SKM-1 (cell line): ENCODE results near the gene SNRPA1.

Source experiments
- DNase-seq: peaks from one replicate; lab custom pipeline; 2025; ENCODE audit not compliant: unreplicated experiment; lab: John Stamatoyannopoulos, UW

The SNRPA1 gene

GRCh38 chr15:101320501-101321052 lies 25.5 kb upstream of the SNRPA1 start:
- peak; percentile 87 for DNase-seq

GRCh38 chr15:101318839-101319238 lies 23.8 kb upstream of the SNRPA1 start:
- no peak for DNase-seq

- DNase-seq: no peak
Observed at GRCh38 chr15:101318147-101318819, 23.2 kb upstream of the SNRPA1 start.

DNA sequence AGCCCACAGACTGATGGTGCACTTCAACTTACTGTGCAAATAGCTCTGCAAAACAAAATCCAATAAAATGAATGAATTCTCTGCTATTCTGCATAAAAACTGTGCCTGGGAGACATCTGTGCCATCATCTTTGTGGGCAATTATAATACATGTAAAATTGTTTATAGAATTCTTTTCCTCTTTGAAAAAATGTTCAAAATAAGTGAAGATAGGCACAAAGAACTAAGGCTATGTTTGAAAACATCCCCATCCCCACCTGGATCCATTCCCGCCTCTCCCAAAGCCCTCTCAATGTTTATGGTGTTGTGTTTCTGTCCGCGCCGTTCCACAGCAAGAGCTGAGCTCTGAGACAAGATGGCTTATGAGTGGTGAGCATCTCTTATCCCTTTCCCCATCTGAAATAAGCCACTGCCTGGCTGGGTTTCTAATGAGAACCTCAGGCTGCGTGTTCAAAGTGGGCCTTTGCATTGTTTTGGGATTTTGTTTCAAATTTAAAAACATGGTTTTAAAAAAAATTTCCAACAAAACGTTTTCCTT lies 22.4 kb upstream of the SNRPA1 start:
- no peak for DNase-seq

GRCh38 chr15:101316529-101316928 lies 21.5 kb upstream of the SNRPA1 start:
- DNase-seq: no peak

GRCh38 chr15:101315736-101316135 lies 20.7 kb upstream of the SNRPA1 start:
- no peak for DNase-seq

- no peak for DNase-seq
Observed at GRCh38 chr15:101314336-101315125, 19.5 kb upstream of the SNRPA1 start.

- DNase-seq: no peak
Observed at GRCh38 chr15:101313041-101313761, 18.2 kb upstream of the SNRPA1 start.

GRCh38 chr15:101310508-101310907 lies 15.5 kb upstream of the SNRPA1 start:
- DNase-seq: no peak

DNA sequence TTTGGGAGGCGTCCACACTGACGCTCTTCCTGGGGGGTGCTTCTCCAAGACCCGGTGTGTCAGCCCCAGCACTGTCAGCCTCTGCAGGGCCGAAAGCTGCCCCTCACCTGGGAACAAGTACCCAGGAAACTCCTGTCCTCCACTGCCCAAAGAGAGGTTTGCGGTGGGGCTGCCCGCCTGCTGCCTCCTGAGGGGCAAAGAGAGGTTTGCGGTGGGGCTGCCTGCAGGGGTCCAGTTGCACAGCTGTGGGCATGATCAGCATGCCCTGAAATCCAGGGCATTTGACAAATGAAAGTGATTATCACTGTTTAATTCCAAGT lies 15.1 kb upstream of the SNRPA1 start:
- DNase-seq: no peak

GRCh38 chr15:101309436-101310160 lies 14.6 kb upstream of the SNRPA1 start:
- no peak for DNase-seq

- no peak for DNase-seq
Observed at GRCh38 chr15:101308604-101309435, 13.8 kb upstream of the SNRPA1 start.

DNA sequence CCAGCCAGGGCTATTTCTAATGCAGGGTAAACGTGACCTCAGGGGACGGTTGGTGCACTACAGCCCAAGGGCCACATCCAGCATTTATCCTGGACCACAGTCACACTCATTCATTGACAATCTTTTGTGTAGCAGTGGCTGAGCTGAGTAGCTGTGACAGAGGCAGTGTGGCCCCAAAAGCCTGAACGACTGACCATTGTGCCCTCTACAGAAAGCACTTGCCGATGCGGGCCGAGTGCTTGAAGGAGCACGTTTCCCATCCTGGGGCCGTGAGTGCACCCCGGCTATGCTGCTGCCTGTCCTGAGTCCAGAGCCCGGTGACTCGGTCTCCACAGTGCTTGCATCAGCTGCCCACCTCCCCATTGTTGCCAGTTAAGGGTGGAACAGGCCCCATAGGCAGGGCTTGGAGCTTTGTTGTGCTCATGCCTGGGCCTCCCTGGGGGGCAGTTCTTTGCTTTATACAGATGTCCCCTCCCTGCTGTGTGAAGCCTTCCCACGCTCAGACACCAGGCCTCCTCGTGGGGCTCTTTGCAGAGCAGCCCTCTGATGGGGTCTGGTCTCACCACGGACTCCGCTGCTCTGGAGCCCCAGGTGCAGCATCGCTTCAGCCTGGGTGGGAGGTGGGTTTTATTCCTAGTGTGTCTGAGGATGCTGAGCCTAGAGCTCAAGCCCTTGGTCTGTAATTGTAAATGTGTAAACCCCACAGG lies 13.0 kb upstream of the SNRPA1 start:
- DNase-seq: no peak

DNA sequence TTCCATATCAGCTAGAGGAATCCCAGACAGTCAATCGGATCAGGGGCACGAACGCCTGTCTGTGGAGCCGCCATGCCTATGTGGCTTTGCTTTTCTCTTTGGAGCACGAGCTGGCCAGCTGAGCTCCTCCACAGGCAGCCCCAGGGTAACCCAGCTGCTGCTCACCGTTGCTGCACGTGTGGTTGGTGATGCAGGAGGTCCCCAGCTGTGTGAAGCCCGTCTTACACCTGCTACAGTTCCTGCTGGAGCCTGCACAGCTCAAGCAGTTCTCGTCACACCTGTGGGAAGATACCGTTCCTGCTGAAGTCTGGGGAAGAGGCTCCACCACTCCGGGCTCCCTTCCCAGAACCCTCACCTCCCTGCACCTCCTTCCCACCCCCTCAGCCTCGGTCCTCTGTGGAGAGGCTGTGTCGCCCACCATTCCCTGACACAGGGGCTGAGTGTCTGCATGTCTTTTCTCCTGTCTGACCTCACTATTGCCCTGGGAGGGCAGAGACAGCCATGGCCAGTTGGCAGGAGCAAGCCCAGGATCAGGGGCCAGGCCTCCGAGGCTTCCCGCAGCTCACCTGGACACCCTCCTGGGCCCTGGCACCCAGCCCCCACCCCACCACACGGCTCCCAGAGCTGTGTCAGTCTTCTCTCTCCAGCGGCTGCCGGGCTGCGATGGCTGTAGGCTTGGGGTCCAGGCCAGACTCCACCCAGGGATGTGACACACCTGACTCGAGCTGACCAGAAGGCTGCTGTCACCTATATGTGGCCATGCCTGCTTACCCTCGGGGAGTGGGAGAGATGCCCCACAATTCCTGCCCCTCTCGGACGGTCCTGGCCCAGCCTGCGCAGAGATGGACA lies 12.2 kb upstream of the SNRPA1 start:
- no peak for DNase-seq

DNA sequence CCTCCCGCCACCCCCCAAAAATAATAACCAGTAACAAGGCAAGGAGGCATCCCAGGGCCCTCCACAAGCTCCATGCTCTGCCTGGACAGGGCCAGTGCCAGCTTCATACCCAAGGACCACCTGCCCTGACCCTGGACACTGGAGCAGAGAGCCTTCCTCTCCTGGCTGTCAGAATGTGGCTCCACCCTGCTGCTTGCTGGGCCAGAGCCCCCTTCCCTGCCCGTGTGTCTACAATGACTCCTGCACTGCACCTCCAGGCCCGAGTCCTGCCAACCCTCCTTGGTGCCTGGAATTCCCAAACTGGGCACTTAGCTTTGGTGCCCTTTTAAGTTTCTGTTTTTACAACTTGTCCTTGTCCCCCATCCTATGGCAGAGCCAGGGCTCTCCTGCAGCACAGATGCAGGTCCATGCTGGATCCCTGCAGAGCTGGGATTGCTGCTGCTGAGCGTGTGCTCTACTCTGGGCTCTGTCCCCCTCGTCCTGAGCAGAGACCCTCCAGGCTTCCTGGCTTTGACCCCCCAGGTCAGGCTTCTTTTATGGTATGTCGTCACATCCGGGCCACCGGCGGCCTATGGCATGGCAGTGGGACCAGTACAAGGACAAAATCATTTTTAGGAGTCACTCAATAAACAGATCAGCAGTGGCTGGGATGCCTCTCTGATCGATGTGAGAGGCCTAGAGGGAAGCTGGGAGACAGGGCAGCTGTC lies 11.4 kb upstream of the SNRPA1 start:
- no peak for DNase-seq

GRCh38 chr15:101305820-101306255 lies 10.8 kb upstream of the SNRPA1 start:
- no peak for DNase-seq

DNA sequence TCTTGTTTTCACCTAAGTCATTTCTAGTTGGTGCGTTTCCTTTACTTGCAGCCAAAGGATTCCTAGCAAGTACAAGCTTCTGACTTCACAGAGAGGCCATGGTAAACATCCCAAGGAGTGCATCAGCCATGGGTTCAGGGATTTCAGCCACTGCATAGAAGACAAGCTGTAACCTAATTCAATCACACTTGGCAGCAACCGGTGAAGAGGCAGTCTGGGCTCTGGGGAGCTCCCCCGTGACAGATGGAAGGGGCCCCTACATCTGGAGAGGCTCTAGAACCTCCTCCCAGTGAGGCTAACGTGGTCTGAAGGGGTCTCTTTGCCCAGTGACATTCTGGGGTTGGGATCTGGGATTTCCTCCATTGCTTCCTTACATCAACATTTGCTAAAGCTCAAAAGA lies 8.4 kb upstream of the SNRPA1 start:
- DNase-seq: no peak
